Kidney epithelial cell (primary cell): ENCODE results near the gene PKD1L1. TPM values are rescaled to one million over a fixed set of nuclear protein-coding genes. Genes with fewer than 3 reads are reported as not detected.

Experiments
- DNase-seq: peaks from one replicate; pipeline ENCODE4 v3.0.0-alpha.2; 2010; ENCODE audit warnings: low read depth
- H3K27me3 ChIP-seq: 2 replicates; pipeline ENCODE4 v1.6.0; 2011; ENCODE audit warnings: low read length; ENCODE audit not compliant: control insufficient read depth, insufficient read depth
- H3K36me3 ChIP-seq: 2 replicates; pipeline ENCODE4 v1.5.1; 2011; ENCODE audit warnings: low read length; ENCODE audit not compliant: control insufficient read depth, insufficient read depth
- H3K4me3 ChIP-seq: 2 replicates; pipeline ENCODE4 v1.5.1; 2011; ENCODE audit warnings: low read depth, mild to moderate bottlenecking, control low read depth, low read length
- total RNA-seq: library from RNA; depleted of rRNA; stranded (reverse); fragments of >200 nt; gene quantifications from 2 replicates; pipeline ENCODE4 v1.2.3, GENCODE V29; 2015
- TF ChIP-seq, protein P1 (sequence below): IDR thresholded peaks from 2 replicates; pipeline ENCODE4 v1.5.1; 2011; ENCODE audit warnings: mild to moderate bottlenecking, moderate library complexity, low read length, control low read depth, inconsistent platforms; ENCODE audit not compliant: insufficient read depth, poor library complexity, severe bottlenecking

Gene PKD1L1
- total RNA-seq, 1 donor from 2014 or later: 0.08 TPM

DNA sequence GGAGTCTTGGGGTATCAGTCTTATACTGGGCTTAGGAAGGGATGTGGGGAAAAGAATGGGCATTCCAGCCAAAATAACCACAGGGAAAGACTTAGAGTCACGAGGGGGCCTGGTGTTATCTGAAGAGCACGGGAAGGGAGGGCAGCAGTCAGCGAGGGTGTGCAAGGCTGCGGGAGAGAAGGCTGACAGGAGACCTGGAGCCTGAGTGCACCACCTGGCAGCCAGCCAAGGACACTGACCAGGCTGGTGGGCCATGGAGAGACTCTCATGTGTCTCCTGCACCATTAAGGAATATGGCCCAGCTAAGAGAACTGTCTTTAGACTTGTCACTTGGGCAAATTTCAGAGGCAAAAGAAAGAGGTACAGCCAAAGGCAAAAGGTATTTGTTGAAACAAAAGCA lies 69.6 kb downstream of the PKD1L1 start:
- TF ChIP-seq, protein P1, sequence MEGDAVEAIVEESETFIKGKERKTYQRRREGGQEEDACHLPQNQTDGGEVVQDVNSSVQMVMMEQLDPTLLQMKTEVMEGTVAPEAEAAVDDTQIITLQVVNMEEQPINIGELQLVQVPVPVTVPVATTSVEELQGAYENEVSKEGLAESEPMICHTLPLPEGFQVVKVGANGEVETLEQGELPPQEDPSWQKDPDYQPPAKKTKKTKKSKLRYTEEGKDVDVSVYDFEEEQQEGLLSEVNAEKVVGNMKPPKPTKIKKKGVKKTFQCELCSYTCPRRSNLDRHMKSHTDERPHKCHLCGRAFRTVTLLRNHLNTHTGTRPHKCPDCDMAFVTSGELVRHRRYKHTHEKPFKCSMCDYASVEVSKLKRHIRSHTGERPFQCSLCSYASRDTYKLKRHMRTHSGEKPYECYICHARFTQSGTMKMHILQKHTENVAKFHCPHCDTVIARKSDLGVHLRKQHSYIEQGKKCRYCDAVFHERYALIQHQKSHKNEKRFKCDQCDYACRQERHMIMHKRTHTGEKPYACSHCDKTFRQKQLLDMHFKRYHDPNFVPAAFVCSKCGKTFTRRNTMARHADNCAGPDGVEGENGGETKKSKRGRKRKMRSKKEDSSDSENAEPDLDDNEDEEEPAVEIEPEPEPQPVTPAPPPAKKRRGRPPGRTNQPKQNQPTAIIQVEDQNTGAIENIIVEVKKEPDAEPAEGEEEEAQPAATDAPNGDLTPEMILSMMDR: no peak
- no peaks in the 10 kb centered on the region for H3K27me3 ChIP-seq

DNA sequence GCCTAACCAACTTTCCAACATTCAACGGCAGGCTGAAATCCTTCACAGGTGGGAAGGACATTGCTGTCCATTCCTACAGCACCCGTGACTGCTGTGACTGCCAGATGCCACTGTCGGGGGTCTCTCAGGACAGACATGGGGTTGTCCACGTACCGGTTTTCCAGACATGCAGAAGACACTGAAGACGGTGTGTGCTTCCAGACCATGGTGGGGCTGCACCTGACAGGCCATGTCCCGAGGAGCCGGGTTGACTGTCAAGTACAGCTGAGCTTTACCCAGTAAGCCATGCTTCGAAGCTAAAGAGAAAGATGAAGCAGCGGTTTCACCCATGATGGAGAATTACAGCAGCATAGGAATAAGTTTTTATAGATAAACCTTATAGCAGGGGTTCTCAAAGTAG lies 70.9 kb downstream of the PKD1L1 start:
- no peak for DNase-seq
- Histone ChIP-seq H3K27me3 (no peaks in the 10 kb centered on the region), H3K36me3 (no peaks in the 10 kb centered on the region), H3K4me3 (no peak overlapping the region)
- TF ChIP-seq, protein P1: no peak

More for the DNA sequence above, 69.6 kb downstream of the PKD1L1 start:
- no peak for DNase-seq
- H3K4me3 ChIP-seq: no peak overlapping the region
- no peaks in the 10 kb centered on the region for H3K36me3 ChIP-seq

DNA sequence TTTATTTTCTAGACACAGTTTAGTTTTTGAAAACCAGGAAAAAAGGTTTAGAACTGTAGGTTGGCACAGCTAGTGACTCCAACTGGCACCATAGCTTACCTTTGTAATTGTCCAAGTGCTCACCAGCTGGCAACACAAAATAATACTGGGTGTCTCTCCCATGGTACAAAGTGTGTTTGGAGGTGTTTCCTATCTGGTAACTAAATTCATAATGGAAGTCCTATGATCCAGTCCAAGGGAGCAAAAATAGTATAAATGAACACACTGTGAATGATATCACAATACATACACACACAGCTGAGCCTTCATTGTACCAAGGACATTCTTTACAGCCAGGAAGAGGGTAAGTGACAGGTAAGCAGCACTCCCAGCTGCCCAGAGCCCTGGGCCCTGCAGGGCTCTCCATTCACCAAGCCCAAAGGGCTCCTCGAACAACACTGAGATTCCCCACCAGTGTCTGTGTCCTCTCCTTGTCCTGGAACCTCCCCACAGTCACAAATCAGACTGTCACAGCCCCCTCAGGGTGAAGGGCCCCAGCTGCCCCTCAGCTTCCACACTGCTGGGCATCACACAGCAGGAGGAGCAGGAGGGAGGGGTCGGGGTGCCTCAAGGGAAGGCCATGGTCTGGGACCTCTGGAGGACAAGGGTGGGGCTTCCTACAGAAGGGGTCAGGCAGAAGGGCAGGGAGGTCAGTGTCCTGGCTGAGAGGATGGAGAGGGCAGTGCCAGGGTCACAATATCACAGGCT lies 72.1 kb downstream of the PKD1L1 start:
- TF ChIP-seq, protein P1: no peak
- DNase-seq: no peak
- no peaks in the 10 kb centered on the region for H3K36me3 ChIP-seq
- H3K4me3 ChIP-seq: no peak overlapping the region
- no peaks in the 10 kb centered on the region for H3K27me3 ChIP-seq

DNA sequence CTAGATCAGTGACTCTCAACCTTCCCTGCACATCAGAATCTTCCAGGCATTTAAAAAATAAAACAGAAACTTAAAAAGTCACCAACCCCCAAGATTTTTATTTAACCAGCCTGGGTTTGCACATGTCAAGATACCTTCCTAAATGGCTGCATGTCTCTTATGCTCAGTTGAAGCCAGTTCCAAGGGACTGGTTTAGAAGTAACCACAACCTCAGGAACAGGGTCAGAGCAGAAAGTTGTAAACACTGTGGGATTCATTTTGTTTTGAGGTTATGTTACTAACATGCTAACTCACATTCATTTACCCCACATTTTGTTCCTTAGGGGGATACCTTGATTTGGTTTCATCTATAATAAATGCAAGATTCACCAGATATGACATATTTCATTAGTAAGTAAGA lies 72.9 kb downstream of the PKD1L1 start:
- no peak for DNase-seq
- no peaks in the 10 kb centered on the region for H3K36me3 ChIP-seq
- no peak overlapping the region for H3K4me3 ChIP-seq
- H3K27me3 ChIP-seq: no peaks in the 10 kb centered on the region
- TF ChIP-seq, protein P1: no peak

DNA sequence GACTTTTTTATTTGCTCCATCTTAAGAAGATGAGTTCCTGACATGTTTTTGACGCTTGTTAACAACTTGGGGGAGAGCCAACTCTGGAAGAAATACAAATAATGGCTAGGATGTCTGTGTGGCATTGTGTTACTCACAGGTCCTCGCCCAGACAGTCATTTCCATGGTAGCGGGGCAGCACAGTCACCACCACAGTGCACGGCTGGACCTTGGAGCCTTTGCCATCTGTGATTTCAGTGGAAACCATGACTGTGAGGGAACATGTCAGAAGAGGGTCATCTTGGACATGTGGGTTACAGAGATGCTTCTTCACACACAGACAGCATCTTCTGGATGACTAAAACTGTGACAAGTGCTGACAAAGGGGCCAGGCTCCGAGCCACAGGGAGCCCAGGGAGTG lies 74.5 kb downstream of the PKD1L1 start:
- Histone ChIP-seq H3K4me3 (no peak overlapping the region), H3K36me3 (no peaks in the 10 kb centered on the region), H3K27me3 (no peaks in the 10 kb centered on the region)
- peak; percentile 56 for DNase-seq
- TF ChIP-seq, protein P1: no peak

DNA sequence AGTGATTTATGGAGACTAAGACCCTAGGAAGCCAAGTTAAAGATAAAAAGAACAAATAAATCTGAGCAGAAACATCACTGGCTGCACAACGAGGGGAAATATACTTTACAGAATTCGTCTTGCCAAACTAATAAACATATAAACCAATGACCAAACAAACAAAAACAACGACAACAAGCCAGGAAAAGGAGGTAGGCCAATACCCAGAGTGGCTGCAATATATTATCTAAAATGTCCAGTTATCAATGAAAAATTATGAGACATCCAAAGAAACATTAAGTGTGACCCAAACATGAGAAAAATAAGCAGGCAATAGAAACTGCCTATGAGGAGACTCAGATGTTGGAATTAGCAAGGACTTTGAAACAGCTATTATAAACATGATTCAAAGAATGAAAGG lies 81.0 kb downstream of the PKD1L1 start:
- Histone ChIP-seq H3K36me3 (no peaks in the 10 kb centered on the region), H3K4me3 (no peak overlapping the region), H3K27me3 (no peaks in the 10 kb centered on the region)
- TF ChIP-seq, protein P1: no peak
- no peak for DNase-seq
